OCI-LY1 (cell line): Measurements from ENCODE around the gene ZSCAN25.

Experiments
- H2AFZ ChIP-seq: fragments of 200-600 bp; sonication (generic), shearing (Covaris generic); 2 replicates; pipeline ENCODE4 v1.6.0; 2014; ENCODE audit warnings: antibody characterized with exemption, mild to moderate bottlenecking, low read length
- H3F3A ChIP-seq: fragments of 200-600 bp; sonication (generic), shearing (Covaris generic); 2 replicates; pipeline ENCODE4 v1.6.0; 2014; ENCODE audit warnings: mild to moderate bottlenecking, antibody characterized with exemption, low read length, moderate library complexity; ENCODE audit not compliant: insufficient read depth
- H3K27ac ChIP-seq: fragments of 200-600 bp; sonication (generic); 2 replicates; pipeline ENCODE4 v1.5.1; 2014; ENCODE audit warnings: low read length, mixed run types, mild to moderate bottlenecking, low read depth; ENCODE audit not compliant: poor library complexity, severe bottlenecking
- H3K27me3 ChIP-seq: fragments of 200-600 bp; sonication (generic); 2 replicates; pipeline ENCODE4 v1.6.0; 2014; ENCODE audit warnings: antibody characterized with exemption, mild to moderate bottlenecking, low read length, moderate library complexity; ENCODE audit not compliant: insufficient read depth
- H3K36me3 ChIP-seq: fragments of 200-600 bp; sonication (generic); 2 replicates; pipeline ENCODE4 v1.6.1; 2014; ENCODE audit warnings: mild to moderate bottlenecking, antibody characterized with exemption, low read length, moderate library complexity, mixed read lengths; ENCODE audit not compliant: insufficient read depth
- H3K4me1 ChIP-seq: fragments of 200-600 bp; sonication (generic); 2 replicates; pipeline ENCODE4 v1.5.1; 2014; ENCODE audit warnings: mild to moderate bottlenecking, low read length, moderate library complexity; ENCODE audit not compliant: insufficient read depth, severe bottlenecking
- H3K4me2 ChIP-seq: fragments of 200-600 bp; sonication (generic), shearing (Covaris generic); 2 replicates; pipeline ENCODE4 v1.6.1; 2014; ENCODE audit warnings: low read length
- H3K4me3 ChIP-seq: fragments of 200-600 bp; sonication (generic); 2 replicates; pipeline ENCODE4 v1.5.1; 2014; ENCODE audit warnings: low read length, low read depth, mild to moderate bottlenecking, mixed read lengths; ENCODE audit not compliant: poor library complexity, severe bottlenecking
- H3K79me2 ChIP-seq: fragments of 200-600 bp; shearing (Covaris generic); 2 replicates; pipeline ENCODE4 v1.6.1; 2016; ENCODE audit warnings: mixed run types, low read length, mixed read lengths; ENCODE audit not compliant: insufficient read depth
- H3K9ac ChIP-seq: fragments of 200-600 bp; sonication (generic), shearing (Covaris generic); 2 replicates; pipeline ENCODE4 v1.6.1; 2014; ENCODE audit warnings: mild to moderate bottlenecking, low read length, mixed read lengths
- H3K9me2 ChIP-seq: fragments of 200-600 bp; sonication (generic), shearing (Covaris generic); 2 replicates; pipeline ENCODE4 v1.6.1; 2014; ENCODE audit warnings: low read depth, mild to moderate bottlenecking, low read length, mixed read lengths
- H3K9me3 ChIP-seq: fragments of 200-600 bp; shearing (Covaris generic); 2 replicates; pipeline ENCODE4 v1.6.1; 2014; ENCODE audit warnings: low read length, mixed read lengths
- H4K20me1 ChIP-seq: fragments of 200-600 bp; sonication (generic), shearing (Covaris generic); 2 replicates; pipeline ENCODE4 v1.6.0; 2016; ENCODE audit warnings: mild to moderate bottlenecking, low read length; ENCODE audit not compliant: insufficient read depth
- EZH2 ChIP-seq: fragments of 200-600 bp; sonication (generic), shearing (Covaris generic); IDR thresholded peaks from 2 replicates; pipeline ENCODE4 v1.8.0; 2017; ENCODE audit warnings: borderline replicate concordance, mixed run types, mild to moderate bottlenecking, antibody characterized with exemption, low read length, moderate library complexity, mixed read lengths
- TF ChIP-seq, protein P1 (sequence below): fragments of 200-600 bp; sonication (generic), shearing (Covaris generic); IDR thresholded peaks from 2 replicates; pipeline ENCODE4 v1.5.1; 2017; ENCODE audit warnings: mild to moderate bottlenecking, antibody characterized with exemption, low read length, moderate library complexity, mixed read lengths

The ZSCAN25 gene

DNA sequence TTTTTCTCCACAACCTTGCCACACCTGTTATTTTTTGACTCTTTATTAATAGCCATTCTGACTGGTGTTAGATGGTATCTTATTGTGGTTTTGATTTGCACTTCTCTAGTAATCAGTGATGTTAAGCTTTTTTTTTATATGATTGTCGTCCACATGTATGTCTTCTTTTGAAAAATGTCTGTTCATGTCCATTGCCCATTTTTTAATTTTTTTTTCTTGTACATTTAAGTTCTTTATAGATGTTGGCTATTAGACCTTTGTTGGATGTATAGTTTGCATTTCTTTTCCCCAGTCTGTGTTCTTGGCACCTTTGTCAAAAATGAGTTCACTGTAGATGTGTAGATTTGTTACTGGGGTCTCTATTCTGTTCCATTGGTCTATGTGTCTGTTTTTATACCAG is 28.8 kb downstream of the ZSCAN25 start:
- Histone ChIP-seq H3K4me2 (no peak overlapping the region), H3F3A (no peaks in the 10 kb centered on the region), H3K36me3 (0 out of 2 replicates have a peak, but pooled peaks cover 5% of the 10 kb centered on the region), H3K9me2 (no peaks in the 10 kb centered on the region), H3K9ac (no peak overlapping the region), H4K20me1 (no peaks in the 10 kb centered on the region), H3K4me3 (no peak overlapping the region), H3K27ac (no peak overlapping the region), H3K9me3 (no peaks in the 10 kb centered on the region), H2AFZ (no peak overlapping the region), H3K4me1 (no peaks in the 10 kb centered on the region), H3K79me2 (no peaks in the 10 kb centered on the region), H3K27me3 (no peaks in the 10 kb centered on the region)
- TF ChIP-seq EZH2: no peak
- TF ChIP-seq, protein P1, sequence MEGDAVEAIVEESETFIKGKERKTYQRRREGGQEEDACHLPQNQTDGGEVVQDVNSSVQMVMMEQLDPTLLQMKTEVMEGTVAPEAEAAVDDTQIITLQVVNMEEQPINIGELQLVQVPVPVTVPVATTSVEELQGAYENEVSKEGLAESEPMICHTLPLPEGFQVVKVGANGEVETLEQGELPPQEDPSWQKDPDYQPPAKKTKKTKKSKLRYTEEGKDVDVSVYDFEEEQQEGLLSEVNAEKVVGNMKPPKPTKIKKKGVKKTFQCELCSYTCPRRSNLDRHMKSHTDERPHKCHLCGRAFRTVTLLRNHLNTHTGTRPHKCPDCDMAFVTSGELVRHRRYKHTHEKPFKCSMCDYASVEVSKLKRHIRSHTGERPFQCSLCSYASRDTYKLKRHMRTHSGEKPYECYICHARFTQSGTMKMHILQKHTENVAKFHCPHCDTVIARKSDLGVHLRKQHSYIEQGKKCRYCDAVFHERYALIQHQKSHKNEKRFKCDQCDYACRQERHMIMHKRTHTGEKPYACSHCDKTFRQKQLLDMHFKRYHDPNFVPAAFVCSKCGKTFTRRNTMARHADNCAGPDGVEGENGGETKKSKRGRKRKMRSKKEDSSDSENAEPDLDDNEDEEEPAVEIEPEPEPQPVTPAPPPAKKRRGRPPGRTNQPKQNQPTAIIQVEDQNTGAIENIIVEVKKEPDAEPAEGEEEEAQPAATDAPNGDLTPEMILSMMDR: no peak

DNA sequence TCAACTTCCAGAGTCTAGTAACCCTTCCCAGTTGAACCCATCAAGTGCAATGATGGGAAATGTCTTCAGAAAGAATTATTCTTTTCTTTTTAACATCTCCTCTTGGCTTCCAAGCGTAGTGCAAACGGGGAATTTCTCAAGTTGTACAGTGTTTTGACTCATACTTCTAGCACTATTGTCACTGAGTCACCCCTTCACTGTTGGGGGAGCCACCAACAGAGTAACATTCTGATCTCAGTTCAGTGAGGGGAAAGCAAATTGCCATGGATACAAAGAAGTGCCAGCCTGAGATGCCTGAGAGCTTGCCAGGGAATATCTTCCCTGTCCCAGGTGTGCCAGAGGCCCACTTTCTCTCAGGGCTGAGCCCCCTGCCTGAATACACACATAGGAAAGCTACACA is 32.1 kb downstream of the ZSCAN25 start:
- no peaks in the 10 kb centered on the region for H4K20me1 ChIP-seq
- no peak overlapping the region for H3K4me3 ChIP-seq
- no peak overlapping the region for H3K27ac ChIP-seq
- H3K79me2 ChIP-seq: no peaks in the 10 kb centered on the region
- no peaks in the 10 kb centered on the region for H3K27me3 ChIP-seq
- no peak overlapping the region for H3K9ac ChIP-seq
- no peak overlapping the region for H3K4me2 ChIP-seq
- H2AFZ ChIP-seq: no peak overlapping the region
- H3F3A ChIP-seq: no peaks in the 10 kb centered on the region
- no peaks in the 10 kb centered on the region for H3K9me3 ChIP-seq
- TF ChIP-seq, protein P1: no peak
- TF ChIP-seq EZH2: no peak
- 0 out of 2 replicates have a peak, but pooled peaks cover 5% of the 10 kb centered on the region for H3K36me3 ChIP-seq
- H3K9me2 ChIP-seq: no peaks in the 10 kb centered on the region
- H3K4me1 ChIP-seq: no peaks in the 10 kb centered on the region

DNA sequence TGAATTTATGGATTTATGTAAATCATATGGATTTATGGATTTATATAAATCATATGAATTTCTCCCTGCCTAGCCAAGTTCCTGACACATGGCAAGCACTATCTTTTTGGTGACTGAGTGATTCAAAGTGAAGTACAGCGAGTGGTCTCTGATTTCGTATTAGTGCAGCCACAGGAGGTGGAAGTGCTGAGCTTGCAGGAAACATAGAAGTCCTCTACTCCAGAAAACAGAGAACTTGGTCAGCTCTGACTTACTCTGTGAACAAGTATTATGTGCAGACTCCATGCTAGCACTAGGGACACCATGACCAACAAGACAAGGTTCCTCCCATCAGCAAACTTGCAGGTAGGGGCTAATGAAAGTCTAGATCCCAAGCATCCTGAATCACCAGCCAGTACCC is 34.5 kb downstream of the ZSCAN25 start:
- H3K4me1 ChIP-seq: no peaks in the 10 kb centered on the region
- H3K79me2 ChIP-seq: no peaks in the 10 kb centered on the region
- H3K27ac ChIP-seq: no peak overlapping the region
- TF ChIP-seq, protein P1: no peak
- no peak for TF ChIP-seq EZH2
- no peaks in the 10 kb centered on the region for H3K9me2 ChIP-seq
- no peaks in the 10 kb centered on the region for H4K20me1 ChIP-seq
- no peaks in the 10 kb centered on the region for H3K27me3 ChIP-seq
- H3K36me3 ChIP-seq: no peaks in the 10 kb centered on the region
- H3K4me2 ChIP-seq: no peak overlapping the region
- no peaks in the 10 kb centered on the region for H3F3A ChIP-seq
- H3K9ac ChIP-seq: no peak overlapping the region
- H2AFZ ChIP-seq: no peak overlapping the region
- H3K9me3 ChIP-seq: no peaks in the 10 kb centered on the region
- H3K4me3 ChIP-seq: no peak overlapping the region
